22Rv1 (cell line): ENCODE data around the gene MAGI1.

Experiments
- H3K27ac ChIP-seq: fragments of 450-650 bp; 2 replicates; pipeline ENCODE4 v1.5.1; 2017
- ZFX ChIP-seq: fragments of 450-650 bp; IDR thresholded peaks from 2 replicates; pipeline ENCODE4 v1.6.1; 2017; ENCODE audit warnings: antibody characterized with exemption, borderline replicate concordance
- TF ChIP-seq, protein P1 (sequence below): fragments of 450-650 bp; IDR thresholded peaks from 2 replicates; pipeline ENCODE4 v1.5.1; 2017; ENCODE audit warnings: mild to moderate bottlenecking

Gene MAGI1

DNA sequence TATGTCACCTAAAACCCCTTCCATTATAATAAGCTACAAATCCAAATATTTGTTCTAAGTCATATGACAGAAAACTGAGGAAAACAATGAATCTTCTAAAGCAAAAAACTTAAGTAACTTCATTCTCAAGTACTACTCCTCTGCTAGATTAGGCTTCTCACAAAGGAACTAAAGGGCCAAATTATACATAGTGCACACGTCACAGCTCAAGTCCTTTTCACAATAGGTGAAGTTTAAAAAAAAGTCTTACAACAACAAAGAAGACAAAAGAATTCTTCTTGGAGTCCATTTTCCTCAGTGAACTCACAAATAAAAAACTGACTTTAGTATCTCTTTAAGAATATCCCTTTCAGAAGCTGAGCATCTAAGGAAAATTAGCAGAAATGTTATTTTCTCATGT, 479.9 kb downstream of the MAGI1 start:
- TF ChIP-seq, protein P1, sequence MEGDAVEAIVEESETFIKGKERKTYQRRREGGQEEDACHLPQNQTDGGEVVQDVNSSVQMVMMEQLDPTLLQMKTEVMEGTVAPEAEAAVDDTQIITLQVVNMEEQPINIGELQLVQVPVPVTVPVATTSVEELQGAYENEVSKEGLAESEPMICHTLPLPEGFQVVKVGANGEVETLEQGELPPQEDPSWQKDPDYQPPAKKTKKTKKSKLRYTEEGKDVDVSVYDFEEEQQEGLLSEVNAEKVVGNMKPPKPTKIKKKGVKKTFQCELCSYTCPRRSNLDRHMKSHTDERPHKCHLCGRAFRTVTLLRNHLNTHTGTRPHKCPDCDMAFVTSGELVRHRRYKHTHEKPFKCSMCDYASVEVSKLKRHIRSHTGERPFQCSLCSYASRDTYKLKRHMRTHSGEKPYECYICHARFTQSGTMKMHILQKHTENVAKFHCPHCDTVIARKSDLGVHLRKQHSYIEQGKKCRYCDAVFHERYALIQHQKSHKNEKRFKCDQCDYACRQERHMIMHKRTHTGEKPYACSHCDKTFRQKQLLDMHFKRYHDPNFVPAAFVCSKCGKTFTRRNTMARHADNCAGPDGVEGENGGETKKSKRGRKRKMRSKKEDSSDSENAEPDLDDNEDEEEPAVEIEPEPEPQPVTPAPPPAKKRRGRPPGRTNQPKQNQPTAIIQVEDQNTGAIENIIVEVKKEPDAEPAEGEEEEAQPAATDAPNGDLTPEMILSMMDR: no peak
- TF ChIP-seq ZFX: no peak

DNA sequence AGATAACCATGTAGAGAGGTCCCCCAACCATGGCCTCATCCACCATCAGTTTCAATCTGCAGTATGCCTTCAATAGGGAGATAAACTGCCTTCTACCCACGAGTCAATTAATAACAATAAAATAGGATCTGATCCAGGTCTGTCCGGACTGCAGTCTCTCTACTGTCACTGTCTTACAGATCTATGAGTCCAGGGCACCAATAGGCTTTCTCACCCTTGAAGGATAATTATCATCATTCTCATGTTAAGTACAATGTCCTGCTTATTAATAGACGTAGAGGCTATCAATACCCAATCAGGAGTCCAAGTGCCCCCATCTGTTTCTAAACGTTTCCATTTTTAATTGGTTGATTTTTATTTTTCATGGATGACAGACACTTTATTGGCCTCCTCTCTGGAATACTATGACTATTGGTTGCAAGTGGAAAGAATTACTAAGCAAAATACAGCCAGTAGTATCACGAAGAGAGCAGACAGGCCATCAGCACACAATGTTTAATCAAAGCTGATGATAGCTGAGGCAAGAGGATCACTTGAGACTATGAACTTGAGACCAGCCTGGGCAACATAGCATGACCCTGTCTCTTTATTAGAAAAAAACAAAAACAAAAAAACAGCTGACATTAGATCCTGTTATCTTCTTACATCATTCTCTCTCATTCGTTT, 480.7 kb downstream of the MAGI1 start:
- no peak overlapping the region for H3K27ac ChIP-seq
- TF ChIP-seq ZFX: no peak
- TF ChIP-seq, protein P1: no peak

More for the DNA sequence above, 479.9 kb downstream of the MAGI1 start:
- H3K27ac ChIP-seq: no peak overlapping the region

DNA sequence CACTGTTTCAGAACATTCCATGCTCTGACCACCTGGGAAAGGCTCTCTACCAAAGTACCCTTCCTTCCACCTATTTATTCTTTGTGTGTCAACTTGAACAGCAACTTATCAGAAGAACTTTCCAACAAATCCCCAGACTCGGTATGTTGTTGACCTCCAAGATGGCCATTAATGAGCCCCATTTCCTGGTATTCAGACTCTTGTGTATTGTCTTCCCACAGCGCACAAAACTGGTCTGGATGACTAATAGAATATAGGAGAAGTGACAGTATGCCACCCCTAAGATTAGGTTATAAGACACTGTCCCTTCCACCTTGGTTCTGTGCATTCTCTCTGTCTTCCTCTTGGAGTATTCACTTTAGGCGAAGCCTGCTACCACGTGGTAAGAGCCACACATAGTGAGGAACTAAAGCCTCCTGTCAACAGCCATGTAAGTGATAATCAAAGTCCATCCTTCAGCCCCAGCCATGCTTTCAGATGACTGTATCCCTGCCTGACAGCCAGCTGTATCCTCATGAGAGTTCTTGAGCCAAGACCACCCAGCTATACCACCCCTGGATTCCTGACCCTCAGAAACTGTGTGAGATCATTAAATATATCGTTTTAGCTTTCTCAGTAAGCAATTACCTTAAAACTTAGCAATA, 481.7 kb downstream of the MAGI1 start:
- H3K27ac ChIP-seq: no peak overlapping the region
- TF ChIP-seq ZFX: no peak
- TF ChIP-seq, protein P1: no peak

DNA sequence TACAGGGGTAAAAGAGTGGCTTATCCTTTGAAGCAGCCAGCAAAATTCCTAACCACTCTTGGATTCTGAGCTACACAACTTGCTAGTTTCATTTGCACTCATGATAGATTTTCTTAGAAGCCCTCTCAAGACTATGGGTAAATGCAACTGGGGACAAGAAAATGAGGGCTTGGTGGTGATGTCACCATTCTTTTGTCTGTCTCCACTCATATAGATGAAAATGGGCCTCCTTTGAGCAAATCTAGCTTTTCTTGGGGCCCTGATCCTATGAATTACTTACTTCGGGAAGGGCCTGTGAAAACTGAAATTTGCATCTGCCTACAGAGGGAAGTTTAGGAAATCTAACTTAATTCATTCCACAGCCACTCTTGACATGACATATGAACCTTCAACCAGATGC, 486.3 kb downstream of the MAGI1 start:
- TF ChIP-seq, protein P1: no peak
- TF ChIP-seq ZFX: no peak
- H3K27ac ChIP-seq: no peak overlapping the region

DNA sequence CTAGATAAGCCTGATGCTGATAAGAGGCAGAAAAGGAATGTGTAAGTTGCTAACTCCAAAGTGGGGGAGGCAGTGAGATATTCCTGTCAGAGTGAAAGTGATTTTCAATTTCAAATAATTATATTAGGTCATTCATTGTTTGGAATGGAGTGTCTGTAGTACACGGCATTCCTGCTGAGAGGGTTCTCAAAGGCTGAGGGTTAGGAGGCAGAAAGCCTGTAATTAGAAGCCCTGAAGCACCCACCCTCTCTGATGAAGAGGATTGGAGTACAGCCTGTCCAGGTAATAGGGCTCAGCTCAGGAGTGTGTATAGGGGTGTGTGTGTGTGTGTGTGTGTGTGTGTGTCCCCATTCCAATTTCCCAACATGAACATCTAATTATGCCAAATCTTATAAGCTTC, 486.8 kb downstream of the MAGI1 start:
- no peak overlapping the region for H3K27ac ChIP-seq
- TF ChIP-seq, protein P1: no peak
- TF ChIP-seq ZFX: no peak

DNA sequence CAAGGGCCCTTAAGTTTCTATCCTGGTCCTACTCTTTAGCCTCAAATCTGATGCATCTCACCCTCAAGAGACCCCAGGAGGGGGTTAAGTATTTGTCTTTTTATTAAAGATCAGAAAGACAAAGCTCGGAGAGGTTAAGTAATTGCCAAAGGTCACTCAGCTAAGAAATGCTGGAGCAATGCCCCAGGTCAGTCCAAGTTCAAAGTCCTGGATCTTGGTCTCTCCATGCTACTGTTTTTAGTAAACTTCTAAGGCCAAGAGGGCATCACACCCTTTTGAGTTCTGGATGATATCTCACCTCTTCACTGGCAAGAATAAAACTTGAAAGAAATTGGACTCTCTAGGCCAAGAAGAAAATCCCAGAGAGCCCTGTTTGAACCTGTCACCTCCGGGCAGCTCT, 488.6 kb downstream of the MAGI1 start:
- H3K27ac ChIP-seq: no peak overlapping the region
- TF ChIP-seq, protein P1: no peak
- TF ChIP-seq ZFX: no peak

DNA sequence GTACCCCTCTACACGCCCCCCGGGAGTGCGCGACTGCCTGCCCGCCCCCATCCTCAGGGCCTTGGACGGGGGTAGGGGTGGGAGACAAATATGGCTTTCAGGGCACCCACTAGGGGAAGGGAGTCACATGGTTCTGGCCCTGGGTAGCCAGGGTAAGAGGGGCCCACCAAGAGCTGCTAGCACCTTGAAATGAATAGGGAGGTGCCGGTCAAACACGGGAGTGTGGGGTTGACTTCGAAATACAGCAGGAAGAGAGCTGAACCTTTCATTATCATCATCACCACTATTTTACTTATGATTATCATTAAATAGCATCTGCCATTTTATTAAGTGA, 489.1 kb downstream of the MAGI1 start:
- TF ChIP-seq, protein P1: no peak
- TF ChIP-seq ZFX: no peak
- H3K27ac ChIP-seq: no peak overlapping the region
